Measurements from ENCODE around the gene FAM120B.

GRCh38 chr6:170308761-170309160, 2.2 kb downstream of the FAM120B start:
- no peak for TF ChIP-seq ISL1 (CRISPR knock-in tag; IDR thresholded peaks at IDR 0.05)
- no peak for TF ChIP-seq TCF4 (CRISPR knock-in tag; IDR thresholded peaks at IDR 0.05; ENCODE audit: borderline replicate concordance)
- TF ChIP-seq CREB5 (CRISPR knock-in tag; IDR thresholded peaks at IDR 0.05; ENCODE audit: low read depth): no peak
- TF ChIP-seq ZNF8 (CRISPR knock-in tag; IDR thresholded peaks at IDR 0.05): no peak
- no peak for TF ChIP-seq ZNF565 (CRISPR knock-in tag; conservative IDR thresholded peaks at IDR 0.05; ENCODE audit: low read depth)
- TF ChIP-seq GLIS3 (CRISPR knock-in tag; IDR thresholded peaks at IDR 0.05): no peak
- TF ChIP-seq TOX (CRISPR knock-in tag; IDR thresholded peaks at IDR 0.05; ENCODE audit: borderline replicate concordance): no peak
- TF ChIP-seq ZFP3 (CRISPR knock-in tag; IDR thresholded peaks at IDR 0.05): no peak
- TF ChIP-seq ZC3H10 (CRISPR knock-in tag; IDR thresholded peaks at IDR 0.05): no peak
- TF ChIP-seq RARB (CRISPR knock-in tag; IDR thresholded peaks at IDR 0.05): no peak
